ENCODE results near the gene BZW1.

DNA sequence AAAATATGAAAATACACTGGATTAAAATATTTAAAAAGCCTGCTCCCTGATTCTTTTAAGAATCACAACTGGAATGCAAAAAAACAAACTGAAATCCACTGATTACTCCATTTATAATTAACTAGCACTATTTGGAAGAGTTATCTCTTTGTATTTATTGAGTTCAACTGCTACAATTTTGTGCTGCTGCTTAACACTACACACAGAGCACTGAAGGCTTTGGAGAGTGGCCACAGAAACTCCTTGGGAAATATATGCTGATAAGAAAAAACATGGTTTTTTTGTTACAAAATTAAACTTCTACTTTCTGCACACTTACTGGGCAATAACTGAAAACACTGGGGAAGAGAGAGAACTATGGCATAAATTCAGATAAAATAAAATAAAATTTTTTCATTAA is 19.8 kb upstream of the BZW1 start:
- TF ChIP-seq, protein P1, sequence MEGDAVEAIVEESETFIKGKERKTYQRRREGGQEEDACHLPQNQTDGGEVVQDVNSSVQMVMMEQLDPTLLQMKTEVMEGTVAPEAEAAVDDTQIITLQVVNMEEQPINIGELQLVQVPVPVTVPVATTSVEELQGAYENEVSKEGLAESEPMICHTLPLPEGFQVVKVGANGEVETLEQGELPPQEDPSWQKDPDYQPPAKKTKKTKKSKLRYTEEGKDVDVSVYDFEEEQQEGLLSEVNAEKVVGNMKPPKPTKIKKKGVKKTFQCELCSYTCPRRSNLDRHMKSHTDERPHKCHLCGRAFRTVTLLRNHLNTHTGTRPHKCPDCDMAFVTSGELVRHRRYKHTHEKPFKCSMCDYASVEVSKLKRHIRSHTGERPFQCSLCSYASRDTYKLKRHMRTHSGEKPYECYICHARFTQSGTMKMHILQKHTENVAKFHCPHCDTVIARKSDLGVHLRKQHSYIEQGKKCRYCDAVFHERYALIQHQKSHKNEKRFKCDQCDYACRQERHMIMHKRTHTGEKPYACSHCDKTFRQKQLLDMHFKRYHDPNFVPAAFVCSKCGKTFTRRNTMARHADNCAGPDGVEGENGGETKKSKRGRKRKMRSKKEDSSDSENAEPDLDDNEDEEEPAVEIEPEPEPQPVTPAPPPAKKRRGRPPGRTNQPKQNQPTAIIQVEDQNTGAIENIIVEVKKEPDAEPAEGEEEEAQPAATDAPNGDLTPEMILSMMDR (IDR thresholded peaks at IDR 0.05) = no peak
- TF ChIP-seq EP300 (IDR thresholded peaks at IDR 0.05) = no peak
